HG03520 (cell line): ENCODE results near the gene P2RY6.

Experiments used
- ATAC-seq: cut with Tn5 transposase; IDR thresholded peaks from one replicate; pipeline ENCODE4 v1.9.1; 2021; ENCODE audit warnings: mild to moderate bottlenecking, moderate library complexity; ENCODE audit not compliant: unreplicated experiment

The P2RY6 gene

DNA sequence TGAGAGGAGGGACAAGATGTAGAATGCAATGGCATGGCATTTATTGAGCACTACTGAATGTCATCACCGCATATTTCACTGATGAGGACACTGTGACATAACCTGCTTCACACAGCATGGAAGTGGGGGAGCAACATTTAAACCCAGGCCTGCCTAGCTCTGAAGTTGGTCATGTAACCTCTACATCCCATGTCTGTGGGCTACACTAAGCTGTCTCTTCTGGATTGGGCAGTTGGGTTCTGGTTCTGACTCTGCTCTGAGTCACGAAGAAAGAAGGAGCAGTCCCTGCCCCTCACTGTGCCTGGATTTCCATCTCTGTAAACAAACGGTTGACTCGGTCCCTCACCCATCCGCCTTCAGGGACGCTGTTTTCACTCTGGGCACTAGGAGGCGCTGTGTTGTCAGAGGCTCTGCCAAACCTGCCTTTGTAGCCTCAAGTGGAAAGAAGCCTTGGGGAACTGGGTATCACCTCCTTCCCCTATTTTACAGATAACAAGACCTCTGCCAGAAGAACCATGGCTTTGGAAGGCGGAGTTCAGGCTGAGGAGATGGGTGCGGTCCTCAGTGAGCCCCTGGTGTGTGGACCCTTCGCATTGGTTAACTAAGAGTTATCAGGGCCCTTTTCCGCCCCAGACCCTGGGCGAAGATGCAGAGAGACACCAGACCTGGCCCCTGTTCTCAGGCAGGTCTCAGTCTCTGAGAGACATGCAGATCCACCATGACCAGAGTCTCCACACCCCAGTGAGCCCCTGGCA lies 23.3 kb downstream of the P2RY6 start:
- no peak for ATAC-seq

DNA sequence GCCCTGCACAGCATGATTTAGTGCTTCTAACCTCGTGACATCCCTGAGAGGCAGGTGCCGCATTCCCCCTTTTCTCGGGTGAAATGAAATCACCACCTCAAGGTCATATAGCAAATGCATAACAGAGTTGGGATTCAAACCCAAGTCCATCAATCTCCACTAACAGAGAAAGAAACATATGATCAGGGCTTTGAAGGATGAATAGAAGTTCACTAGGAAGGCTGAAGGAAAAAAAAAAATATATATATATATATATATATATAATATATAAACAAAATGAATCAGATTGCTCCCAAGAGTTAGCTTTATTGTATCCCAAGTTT lies 23.8 kb downstream of the P2RY6 start:
- no peak for ATAC-seq

DNA sequence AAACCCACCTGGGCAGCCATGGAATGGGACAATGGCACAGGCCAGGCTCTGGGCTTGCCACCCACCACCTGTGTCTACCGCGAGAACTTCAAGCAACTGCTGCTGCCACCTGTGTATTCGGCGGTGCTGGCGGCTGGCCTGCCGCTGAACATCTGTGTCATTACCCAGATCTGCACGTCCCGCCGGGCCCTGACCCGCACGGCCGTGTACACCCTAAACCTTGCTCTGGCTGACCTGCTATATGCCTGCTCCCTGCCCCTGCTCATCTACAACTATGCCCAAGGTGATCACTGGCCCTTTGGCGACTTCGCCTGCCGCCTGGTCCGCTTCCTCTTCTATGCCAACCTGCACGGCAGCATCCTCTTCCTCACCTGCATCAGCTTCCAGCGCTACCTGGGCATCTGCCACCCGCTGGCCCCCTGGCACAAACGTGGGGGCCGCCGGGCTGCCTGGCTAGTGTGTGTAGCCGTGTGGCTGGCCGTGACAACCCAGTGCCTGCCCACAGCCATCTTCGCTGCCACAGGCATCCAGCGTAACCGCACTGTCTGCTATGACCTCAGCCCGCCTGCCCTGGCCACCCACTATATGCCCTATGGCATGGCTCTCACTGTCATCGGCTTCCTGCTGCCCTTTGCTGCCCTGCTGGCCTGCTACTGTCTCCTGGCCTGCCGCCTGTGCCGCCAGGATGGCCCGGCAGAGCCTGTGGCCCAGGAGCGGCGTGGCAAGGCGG lies 24.5 kb downstream of the P2RY6 start:
- ATAC-seq: no peak

DNA sequence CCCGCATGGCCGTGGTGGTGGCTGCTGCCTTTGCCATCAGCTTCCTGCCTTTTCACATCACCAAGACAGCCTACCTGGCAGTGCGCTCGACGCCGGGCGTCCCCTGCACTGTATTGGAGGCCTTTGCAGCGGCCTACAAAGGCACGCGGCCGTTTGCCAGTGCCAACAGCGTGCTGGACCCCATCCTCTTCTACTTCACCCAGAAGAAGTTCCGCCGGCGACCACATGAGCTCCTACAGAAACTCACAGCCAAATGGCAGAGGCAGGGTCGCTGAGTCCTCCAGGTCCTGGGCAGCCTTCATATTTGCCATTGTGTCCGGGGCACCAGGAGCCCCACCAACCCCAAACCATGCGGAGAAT lies 25.1 kb downstream of the P2RY6 start:
- ATAC-seq: no peak

DNA sequence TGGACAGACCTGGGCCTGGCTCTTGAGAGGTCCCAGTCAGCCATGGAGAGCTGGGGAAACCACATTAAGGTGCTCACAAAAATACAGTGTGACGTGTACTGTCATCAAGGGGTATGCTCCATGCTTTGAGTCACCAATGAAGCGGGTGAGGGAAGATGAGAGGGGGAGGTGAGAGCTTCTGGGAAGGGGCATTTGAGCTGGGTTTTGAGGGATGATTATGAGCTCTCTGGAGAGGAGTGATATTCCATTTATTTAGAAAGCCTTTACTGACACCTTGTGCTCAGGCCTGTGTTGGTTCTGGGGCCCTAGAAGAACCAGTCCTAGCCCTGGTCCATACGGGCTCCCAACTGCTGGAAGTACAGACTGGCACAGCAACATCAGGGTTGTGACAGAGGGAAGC lies 25.6 kb downstream of the P2RY6 start:
- ATAC-seq: no peak

DNA sequence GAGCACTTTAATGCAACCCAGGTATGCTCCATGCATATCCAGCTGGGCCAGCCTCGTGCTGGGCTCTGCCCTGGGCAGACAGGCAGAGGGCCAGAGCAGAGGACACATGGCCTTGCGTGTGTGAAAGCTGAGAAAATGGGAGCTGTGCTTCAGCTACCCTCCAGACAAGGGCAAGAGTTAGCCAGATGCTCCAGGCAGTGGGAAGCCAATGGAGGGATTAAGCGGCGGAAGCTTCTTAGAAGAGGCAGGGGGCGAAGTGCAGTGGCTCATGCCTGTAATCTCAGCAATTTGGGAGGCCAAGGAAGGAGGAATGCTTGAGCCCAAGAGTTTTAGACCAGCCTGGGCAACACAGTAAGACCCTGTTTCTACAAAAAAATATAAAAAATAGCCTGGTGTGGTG lies 26.1 kb downstream of the P2RY6 start:
- ATAC-seq: no peak

DNA sequence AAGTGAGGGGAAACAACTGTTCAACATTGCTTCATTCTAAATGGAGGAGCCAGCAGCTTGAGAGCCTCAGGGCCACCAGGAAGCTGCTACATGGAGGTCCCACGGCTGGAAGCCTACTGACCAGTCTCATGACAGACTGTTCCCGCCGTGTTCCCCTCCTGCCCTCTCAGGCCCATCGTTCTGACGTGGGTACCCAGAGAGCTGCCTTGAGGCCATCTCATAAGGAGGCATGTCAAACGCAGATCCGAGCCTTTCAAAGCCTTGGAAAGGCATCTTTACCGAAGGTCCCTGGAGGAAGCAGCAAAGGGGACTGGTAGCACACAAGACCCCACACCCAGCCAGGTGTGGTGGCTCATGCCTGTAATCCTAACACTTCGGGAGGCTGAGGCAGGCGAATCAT lies 27.6 kb downstream of the P2RY6 start:
- no peak for ATAC-seq

DNA sequence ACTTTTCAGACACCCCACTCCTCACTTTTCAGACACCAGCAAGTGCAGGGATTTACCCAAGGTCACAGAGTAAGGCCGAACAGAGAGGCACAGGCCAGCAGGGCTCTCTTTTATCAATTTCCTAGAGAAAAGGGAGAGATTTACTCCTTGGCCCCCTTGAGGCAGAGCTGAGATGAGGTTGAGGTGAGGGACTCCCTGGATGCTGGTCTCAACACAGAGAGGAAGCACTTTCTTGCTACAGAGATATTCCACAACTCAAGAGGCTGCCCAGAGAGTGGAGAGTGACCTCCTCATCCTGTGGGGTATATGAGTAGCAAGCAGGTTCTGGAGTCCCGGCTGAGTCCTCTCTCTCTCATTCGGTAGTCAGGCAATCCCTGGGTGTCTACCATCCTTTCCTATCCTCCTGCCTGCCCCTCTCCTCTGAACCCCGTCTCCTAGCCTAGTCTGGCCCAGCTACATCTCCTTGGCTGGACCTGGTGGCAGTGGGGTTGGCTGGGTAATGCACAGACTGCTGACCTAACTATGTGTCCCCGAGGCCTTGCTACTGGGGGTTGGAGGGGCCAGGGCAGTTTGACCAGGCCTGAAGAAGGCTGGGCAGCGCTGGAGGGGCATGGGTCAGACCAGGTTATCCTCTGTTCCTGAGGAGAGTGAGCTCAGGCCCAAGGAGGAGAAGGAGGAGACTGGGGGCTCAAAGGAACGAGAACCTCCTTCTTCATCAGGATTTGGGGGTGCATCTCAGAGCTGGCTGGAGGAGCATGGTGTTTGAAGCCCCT lies 34.1 kb downstream of the P2RY6 start:
- ATAC-seq: no peak

DNA sequence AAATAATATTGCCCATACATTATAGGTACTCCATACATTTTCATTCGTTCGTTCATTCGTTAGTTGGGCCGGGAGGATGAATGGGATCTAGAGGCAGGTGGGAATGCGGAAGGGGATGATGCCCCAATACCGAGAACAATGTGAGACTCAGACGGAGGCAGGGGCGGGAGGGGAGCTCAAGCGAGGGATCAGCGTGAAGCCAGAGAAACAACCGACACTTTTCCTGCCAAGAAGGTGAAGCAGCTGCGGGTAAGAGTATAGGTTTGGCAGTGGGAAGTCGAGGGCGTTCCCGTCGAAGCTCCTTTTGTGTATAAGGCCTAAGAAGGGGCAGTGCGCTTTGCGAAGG lies 34.8 kb downstream of the P2RY6 start:
- no peak for ATAC-seq

DNA sequence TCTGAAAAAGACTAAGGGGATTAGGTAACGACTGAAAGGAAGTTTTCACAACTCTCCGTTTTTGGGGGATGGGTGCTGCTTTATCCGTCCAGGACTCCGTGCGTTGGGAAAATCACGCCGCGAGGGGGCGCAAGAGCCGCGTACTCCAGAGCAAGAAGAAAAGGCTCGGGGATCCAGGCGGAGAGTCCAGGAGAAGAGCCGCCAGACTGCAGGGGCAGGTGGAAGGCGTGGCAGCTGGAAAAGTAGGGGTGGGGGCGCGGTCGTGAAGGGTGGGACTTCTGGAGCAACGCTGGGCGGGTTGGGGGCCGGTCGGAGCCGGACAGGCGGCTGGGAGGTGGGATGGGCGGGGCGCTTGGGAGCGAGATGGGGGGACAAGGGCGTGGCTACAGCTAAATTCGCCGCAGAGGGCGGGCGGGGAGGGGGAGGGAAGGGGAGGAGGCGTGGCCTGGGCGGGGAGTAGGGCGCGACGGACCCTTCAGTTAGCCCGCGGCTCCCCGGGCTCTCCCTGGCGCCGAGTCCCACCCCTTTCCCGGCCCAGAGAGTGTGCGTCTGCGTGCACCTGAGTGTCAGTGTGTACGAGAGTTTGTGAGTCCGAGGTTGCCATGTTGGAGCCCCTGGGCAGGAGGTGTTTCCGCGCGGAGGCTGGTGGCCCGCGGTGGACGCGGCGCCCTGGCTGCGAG lies 35.3 kb downstream of the P2RY6 start:
- ATAC-seq: peak; percentile 39

DNA sequence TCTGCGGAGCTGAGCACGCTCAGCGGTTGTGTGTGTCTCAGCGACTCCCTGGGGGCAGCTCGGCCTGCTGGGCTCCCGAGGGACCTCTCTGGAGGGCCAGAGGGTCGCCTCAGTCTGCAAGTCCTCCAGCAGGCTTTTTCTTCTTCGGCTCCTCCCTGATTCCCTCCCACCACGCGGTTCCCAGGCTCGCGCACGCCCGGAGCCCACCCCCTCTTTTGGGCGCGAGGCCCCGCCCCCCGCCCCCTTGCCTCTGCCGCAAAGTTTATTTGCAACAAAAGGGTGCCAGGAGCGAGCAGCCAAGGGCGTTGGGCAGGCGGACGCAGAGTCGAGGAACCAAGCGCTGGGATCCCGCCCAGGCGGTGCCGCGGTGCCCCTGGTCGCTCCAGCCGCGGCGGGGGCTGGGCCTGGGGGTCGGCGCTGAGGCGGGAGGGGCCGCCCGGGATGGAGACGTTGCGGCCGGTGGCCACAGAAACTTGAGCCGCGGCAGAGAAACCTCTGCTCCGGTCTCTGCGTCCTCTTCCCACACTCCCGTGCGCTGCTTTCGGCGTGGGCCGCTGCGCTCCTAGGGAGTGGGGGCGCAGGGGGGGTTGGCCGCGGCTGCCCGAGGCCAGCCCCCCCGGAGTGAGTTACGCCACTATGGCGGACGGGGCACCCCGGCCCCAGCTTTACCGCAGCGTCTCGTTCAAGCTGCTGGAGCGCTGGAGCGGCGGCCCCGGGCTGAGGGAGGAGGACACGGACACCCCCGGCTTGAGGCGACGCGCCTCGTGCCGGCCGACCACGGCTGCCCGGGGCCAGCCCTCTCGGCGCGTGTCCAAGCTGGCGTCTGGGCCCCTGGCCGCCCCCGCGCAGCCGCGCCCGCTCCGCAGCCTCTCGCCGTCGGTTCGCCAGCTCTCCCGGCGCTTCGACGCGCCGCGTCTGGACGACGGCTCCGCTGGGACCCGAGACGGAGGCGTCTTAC lies 36.1 kb downstream of the P2RY6 start, which contains the start of gene ARHGEF17:
Gene ARHGEF17, plus strand, starts transcription at position 274 of the 958 bp plus-strand sequence. Its CDS starts 363 bp downstream, at position 637.
- ATAC-seq: peak; percentile 21

DNA sequence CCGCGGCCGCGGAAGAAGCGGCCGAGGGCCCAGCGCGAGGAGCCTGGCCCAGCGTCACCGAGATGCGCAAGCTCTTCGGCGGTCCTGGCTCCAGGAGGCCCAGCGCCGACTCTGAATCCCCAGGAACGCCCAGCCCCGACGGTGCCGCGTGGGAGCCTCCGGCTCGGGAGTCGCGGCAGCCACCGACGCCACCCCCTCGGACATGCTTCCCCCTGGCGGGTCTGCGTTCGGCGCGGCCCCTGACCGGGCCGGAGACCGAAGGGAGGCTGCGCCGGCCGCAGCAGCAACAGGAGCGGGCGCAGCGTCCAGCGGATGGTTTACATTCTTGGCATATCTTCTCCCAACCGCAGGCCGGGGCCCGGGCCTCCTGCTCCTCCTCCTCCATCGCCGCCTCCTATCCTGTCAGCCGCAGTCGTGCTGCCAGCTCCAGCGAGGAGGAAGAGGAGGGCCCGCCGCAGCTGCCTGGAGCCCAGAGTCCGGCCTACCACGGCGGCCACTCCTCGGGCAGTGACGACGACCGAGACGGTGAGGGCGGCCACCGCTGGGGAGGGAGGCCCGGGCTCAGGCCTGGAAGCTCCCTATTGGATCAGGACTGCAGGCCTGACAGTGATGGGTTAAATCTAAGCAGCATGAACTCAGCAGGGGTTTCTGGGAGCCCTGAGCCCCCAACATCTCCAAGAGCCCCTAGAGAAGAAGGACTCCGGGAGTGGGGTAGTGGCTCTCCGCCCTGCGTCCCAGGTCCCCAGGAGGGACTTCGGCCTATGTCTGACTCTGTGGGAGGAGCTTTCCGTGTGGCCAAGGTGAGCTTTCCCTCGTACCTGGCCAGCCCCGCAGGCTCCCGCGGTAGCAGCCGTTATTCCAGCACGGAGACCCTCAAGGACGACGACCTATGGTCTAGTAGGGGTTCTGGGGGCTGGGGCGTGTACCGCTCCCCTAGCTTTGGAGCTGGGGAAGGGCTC lies 37.1 kb downstream of the P2RY6 start:
- no peak for ATAC-seq

DNA sequence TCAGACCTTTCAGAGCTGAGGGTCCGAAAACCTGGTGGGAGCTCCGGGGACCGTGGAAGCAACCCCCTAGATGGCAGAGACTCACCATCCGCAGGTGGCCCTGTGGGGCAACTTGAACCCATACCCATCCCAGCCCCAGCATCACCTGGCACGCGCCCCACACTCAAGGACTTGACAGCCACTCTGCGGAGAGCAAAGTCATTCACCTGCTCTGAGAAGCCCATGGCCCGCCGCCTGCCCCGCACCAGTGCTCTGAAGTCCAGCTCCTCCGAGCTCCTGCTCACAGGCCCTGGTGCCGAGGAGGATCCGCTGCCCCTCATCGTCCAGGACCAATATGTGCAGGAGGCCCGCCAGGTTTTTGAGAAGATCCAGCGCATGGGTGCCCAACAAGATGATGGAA lies 37.9 kb downstream of the P2RY6 start:
- no peak for ATAC-seq

DNA sequence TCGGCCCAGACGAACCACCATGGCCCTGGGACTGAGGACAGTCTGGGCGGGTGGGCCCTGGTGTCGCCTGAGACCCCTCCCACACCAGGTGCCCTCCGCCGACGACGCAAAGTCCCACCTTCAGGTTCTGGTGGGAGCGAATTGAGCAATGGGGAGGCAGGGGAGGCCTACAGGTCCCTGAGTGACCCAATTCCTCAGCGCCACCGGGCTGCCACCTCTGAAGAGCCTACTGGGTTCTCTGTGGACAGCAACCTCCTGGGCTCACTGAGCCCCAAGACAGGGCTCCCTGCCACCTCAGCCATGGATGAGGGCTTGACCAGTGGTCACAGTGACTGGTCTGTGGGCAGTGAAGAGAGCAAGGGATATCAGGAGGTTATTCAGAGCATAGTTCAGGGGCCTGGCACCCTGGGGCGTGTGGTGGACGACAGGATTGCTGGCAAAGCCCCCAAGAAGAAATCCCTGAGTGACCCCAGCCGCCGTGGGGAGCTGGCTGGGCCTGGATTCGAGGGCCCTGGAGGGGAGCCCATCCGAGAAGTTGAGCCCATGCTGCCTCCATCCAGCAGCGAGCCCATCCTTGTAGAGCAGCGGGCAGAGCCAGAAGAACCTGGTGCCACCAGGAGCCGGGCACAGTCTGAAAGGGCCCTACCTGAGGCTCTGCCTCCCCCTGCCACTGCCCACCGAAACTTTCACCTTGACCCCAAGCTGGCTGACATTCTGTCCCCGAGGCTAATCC lies 38.7 kb downstream of the P2RY6 start:
- ATAC-seq: no peak

DNA sequence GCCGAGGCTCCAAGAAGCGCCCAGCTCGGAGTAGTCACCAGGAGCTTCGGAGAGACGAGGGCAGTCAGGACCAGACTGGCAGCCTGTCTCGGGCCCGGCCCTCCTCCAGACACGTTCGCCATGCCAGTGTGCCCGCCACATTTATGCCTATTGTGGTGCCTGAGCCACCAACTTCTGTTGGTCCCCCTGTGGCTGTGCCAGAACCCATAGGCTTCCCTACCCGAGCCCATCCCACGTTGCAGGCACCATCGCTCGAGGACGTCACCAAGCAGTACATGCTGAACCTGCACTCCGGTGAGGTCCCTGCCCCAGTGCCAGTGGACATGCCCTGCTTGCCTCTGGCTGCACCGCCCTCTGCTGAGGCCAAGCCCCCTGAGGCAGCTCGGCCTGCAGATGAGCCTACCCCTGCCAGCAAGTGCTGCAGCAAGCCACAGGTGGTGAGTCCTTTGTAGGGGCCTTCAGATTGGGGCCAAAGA lies 39.3 kb downstream of the P2RY6 start:
- ATAC-seq: no peak

DNA sequence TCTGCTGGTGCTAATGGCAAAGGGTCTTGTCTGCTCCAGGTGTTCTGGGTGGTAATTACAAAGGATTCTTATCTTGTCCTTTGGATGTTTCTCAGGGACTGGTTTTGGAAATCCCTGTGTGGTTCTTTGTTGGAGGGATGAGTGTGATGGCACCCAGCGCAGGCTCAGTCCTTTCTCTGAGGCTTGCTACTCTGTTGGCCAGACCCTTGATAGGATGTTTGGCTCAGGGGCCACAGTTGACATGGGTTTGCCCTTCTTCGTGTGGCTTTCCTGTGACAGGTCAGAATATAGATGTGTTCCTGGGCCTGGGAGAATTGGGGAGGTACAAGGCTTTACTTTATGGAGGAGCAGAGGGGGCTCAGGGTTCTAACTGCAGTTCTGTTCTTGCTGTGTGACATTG lies 39.9 kb downstream of the P2RY6 start:
- no peak for ATAC-seq

DNA sequence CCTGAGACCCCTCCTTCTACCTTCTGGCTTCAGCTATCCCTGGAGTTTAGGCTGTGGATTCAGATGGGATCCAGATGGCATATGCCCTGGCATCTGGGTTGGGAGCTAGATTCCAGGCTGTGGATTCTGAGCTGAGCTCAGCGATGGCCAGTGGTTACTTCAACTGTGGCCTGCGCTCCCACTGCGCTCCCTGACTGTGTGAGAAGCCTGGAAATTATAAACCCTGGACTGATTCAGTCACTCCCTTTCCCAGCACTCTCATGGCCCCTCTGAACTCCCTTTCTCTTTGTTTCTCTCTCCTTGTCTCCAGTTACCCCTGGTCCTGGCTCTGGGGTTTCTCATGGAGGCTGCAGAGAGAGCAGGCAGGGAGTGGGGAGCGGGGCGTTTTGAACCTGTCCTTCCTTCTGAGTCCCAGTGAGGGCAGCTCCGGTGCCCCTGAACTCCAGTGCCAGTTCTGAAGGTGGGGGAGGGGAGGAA lies 40.8 kb downstream of the P2RY6 start:
- no peak for ATAC-seq

DNA sequence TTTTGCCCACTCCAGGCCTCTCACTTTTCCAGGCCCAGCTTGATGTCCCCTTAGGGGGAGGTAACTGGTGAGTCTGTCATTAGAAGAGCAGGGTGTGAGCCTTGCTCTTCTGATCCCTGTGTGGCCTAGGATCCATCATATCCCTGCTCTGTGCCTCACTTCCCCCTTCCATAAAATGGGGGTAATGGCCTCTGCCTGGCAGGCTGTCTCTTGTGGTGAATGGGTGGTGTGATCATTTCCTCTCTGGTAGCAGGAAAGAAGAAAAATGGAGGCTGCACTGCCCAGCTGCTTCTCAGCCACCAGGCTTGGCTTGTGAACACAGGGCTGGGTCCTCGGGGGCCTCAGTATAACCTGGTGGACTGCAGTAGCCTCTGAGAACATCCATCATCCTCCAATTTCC lies 41.5 kb downstream of the P2RY6 start:
- no peak for ATAC-seq
